ENCODE data around the gene C6orf47. TPM values are rescaled to one million over a fixed set of nuclear protein-coding genes. Genes with fewer than 3 reads are reported as not detected.

Gene C6orf47
- total and polyA plus RNA-seq, 2 of the 13 experiments (the other 11 are each of a cell fraction or from before 2014, with no cell fraction given): 1.7 to 18.1 TPM

DNA sequence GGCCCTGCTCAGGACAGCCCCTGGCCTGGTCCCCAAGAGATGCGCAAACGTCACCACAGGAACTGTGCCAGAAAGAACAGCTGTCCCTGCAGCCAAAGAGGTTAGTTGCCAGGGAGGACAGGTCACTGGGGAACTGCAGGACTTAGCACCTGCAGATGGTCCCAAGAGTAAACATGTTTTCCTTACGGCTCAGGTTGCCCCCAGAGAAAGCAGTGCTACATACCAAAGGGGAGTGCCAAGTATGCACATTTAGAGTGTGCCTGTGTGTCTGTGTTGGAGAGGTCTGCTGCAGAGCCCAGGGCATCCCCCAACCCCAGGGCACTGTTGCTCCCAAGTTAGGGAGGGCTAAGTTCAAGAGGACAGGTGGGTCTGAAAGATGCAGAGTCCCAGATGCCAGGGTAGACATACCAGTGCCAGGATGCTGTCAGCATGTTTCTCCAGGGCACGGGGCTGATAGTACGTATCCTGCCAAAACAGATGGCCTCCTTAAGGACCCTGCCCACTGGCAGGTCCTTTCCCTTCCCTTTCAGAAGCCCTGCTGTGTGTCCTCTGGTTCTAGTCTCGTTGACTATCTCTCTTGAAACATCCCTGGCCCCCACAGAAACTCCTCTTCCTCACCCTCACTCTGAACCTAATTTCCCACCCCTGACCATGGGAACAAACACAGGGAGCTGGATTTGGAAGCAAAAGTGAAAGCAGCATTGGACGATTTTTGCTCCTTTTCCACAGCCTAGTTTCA is 41.3 kb upstream of the C6orf47 start:
- Histone ChIP-seq H3K79me2 (ENCODE audit: insufficient read depth, low read length) (peaks cover 22% of the 10 kb centered on the region), H3K4me3 (replicated peaks in 1 of 3; ENCODE audit: insufficient read depth in 1 of 3, low read depth in 2 of 3, low read length in 3 of 3) (peak overlapping the region; percentile 71 to 84 (median 81)), H3K9ac (ENCODE audit: insufficient read depth, low read depth, low read length) (peak overlapping the region; percentile 95), H3K4me1 (ENCODE audit: insufficient read depth, low read length) (peaks cover 39% of the 10 kb centered on the region), H3K27me3 (ENCODE audit: control insufficient read depth in 1 of 2, insufficient read depth in 2 of 2, low read length in 2 of 2) (no peaks in the 10 kb centered on the region; a peak in 2 of 5 replicates), H3K36me3 (replicated peaks in 1 of 2; ENCODE audit: control insufficient read depth in 1 of 2, insufficient read depth in 2 of 2, low read length in 2 of 2) (peaks cover 4 to 13% of the 10 kb centered on the region in 2 experiments; a peak in 4 of 5 replicates), H3K4me2 (ENCODE audit: low read depth, low read length) (peak overlapping the region; percentile 99), H3K9me3 (ENCODE audit: low read length) (no peaks in the 10 kb centered on the region), H4K20me1 (ENCODE audit: insufficient read depth, low read length) (no peaks in the 10 kb centered on the region), H2AFZ (ENCODE audit: low read length) (no peak overlapping the region), H3K27ac (ENCODE audit: extremely low read length, insufficient read depth, low read length) (peak overlapping the region; percentile 85)
- DNase-seq (ENCODE audit: low spot score) (no peak), ATAC-seq (no peak), FAIRE-seq (no peak)
- 51% methylated on average over 7 of the region's 7 CpGs for WGBS (ENCODE audit: low lambda C conversion rate)
- CTCF ChIA-PET (ENCODE audit: low intra/inter-chr PET ratio, low total read pairs): no interaction called here
- POLR2A ChIA-PET: interaction anchor here (0.6 to 2.7 kb wide), 11 partner anchors 9 to 133 kb away, joined by 3 to 57 read pairs (median 12); partner anchors contain the start of genes APOM, CLIC1, CSNK2B and GPANK1
- in situ Hi-C loops (cut with HindIII; ENCODE audit: extremely low pct_ligation_motif_present, low pct_unique_long_range_greater_than_20kb) (no loop called here), intact Hi-C loops (cut with micrococcal nuclease; ENCODE audit: unreplicated experiment) (loop anchor here (2.0 to 5.0 kb wide), 2 partner anchors 21 to 35 kb away; partner anchors contain the start of genes CLIC1 and LY6G5C)
- BruUV-seq (replicated peaks): TSS peak; percentile 61
- TF ChIP-seq ZNF839 (CRISPR knock-in tag; IDR thresholded peaks at IDR 0.05; ENCODE audit: borderline replicate concordance): 0 out of 2 replicates have a peak, but pooled peaks have one; percentile 54
- no peak for TF ChIP-seq CC2D1A (CRISPR knock-in tag; IDR thresholded peaks at IDR 0.05)
- TF ChIP-seq HNF4G (IDR thresholded peaks at IDR 0.05; ENCODE audit: borderline replicate concordance, low read depth, low read length): no peak
- no peak for TF ChIP-seq HNF4G (CRISPR knock-in tag; IDR thresholded peaks at IDR 0.05; ENCODE audit: borderline replicate concordance, low read depth)
- TF ChIP-seq BORCS8-MEF2B (CRISPR knock-in tag; IDR thresholded peaks at IDR 0.05): 0 out of 2 replicates have a peak, but pooled peaks have one; percentile 28
- TF ChIP-seq ZNF746 (CRISPR knock-in tag; IDR thresholded peaks at IDR 0.05): 0 out of 2 replicates have a peak, but pooled peaks have one; percentile 46
- 0 out of 2 replicates have a peak, but pooled peaks have one; percentile 4 for TF ChIP-seq ZBTB42 (CRISPR knock-in tag; IDR thresholded peaks at IDR 0.05)
- TF ChIP-seq, protein P1, sequence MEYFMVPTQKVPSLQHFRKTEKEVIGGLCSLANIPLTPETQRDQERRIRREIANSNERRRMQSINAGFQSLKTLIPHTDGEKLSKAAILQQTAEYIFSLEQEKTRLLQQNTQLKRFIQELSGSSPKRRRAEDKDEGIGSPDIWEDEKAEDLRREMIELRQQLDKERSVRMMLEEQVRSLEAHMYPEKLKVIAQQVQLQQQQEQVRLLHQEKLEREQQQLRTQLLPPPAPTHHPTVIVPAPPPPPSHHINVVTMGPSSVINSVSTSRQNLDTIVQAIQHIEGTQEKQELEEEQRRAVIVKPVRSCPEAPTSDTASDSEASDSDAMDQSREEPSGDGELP (IDR thresholded peaks at IDR 0.05; ENCODE audit: borderline replicate concordance, low read depth): peak; percentile 32; the same call in 1 of the 2 replicates
- TF ChIP-seq SALL1 (CRISPR knock-in tag; IDR thresholded peaks at IDR 0.05): 0 out of 2 replicates have a peak, but pooled peaks have one; percentile 10
- TF ChIP-seq ZNF775 (CRISPR knock-in tag; IDR thresholded peaks at IDR 0.05; ENCODE audit: borderline replicate concordance): no peak
- 0 out of 2 replicates have a peak, but pooled peaks have one; percentile 12 for TF ChIP-seq ZNF430 (CRISPR knock-in tag; IDR thresholded peaks at IDR 0.05)
- no peak for TF ChIP-seq MLLT10 (CRISPR knock-in tag; IDR thresholded peaks at IDR 0.05)
- TF ChIP-seq, protein P2, sequence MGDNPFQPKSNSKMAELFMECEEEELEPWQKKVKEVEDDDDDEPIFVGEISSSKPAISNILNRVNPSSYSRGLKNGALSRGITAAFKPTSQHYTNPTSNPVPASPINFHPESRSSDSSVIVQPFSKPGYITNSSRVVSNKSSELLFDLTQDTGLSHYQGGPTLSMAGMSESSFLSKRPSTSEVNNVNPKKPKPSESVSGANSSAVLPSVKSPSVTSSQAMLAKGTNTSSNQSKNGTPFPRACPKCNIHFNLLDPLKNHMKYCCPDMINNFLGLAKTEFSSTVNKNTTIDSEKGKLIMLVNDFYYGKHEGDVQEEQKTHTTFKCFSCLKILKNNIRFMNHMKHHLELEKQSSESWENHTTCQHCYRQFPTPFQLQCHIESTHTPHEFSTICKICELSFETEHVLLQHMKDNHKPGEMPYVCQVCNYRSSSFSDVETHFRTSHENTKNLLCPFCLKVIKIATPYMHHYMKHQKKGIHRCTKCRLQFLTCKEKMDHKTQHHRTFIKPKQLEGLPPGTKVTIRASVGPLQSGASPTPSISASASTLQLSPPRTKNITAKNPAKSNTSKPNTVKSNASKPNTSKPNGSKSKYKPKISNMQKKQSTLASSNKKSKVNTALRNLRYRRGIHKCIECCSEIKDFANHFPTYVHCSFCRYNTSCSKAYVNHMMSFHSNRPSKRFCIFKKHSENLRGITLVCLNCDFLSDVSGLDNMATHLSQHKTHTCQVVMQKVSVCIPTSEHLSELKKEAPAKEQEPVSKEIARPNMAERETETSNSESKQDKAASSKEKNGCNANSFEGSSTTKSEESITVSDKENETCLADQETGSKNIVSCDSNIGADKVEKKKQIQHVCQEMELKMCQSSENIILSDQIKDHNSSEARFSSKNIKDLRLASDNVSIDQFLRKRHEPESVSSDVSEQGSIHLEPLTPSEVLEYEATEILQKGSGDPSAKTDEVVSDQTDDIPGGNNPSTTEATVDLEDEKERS (CRISPR knock-in tag; IDR thresholded peaks at IDR 0.05): no peak
- no peak for TF ChIP-seq SRY (CRISPR knock-in tag; IDR thresholded peaks at IDR 0.05)
- TF ChIP-seq SOX6 (IDR thresholded peaks at IDR 0.05): no peak
- TF ChIP-seq SOX6 (CRISPR knock-in tag; IDR thresholded peaks at IDR 0.05): no peak
- TF ChIP-seq CHD4 (IDR thresholded peaks at IDR 0.05; ENCODE audit: borderline replicate concordance, low read length): no peak
- TF ChIP-seq, protein P3, sequence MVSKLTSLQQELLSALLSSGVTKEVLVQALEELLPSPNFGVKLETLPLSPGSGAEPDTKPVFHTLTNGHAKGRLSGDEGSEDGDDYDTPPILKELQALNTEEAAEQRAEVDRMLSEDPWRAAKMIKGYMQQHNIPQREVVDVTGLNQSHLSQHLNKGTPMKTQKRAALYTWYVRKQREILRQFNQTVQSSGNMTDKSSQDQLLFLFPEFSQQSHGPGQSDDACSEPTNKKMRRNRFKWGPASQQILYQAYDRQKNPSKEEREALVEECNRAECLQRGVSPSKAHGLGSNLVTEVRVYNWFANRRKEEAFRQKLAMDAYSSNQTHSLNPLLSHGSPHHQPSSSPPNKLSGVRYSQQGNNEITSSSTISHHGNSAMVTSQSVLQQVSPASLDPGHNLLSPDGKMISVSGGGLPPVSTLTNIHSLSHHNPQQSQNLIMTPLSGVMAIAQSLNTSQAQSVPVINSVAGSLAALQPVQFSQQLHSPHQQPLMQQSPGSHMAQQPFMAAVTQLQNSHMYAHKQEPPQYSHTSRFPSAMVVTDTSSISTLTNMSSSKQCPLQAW (CRISPR knock-in tag; IDR thresholded peaks at IDR 0.05): 0 out of 2 replicates have a peak, but pooled peaks have one; percentile 35
- TF ChIP-seq NRL (CRISPR knock-in tag; IDR thresholded peaks at IDR 0.05; ENCODE audit: borderline replicate concordance): peak; percentile 71; the same call in 1 of the 2 replicates

Data from HepG2 (cell line).